Glomerular endothelial cell (primary cell): ENCODE data around the gene LATS2. TPM values are rescaled to one million over a fixed set of nuclear protein-coding genes. Genes with fewer than 3 reads are reported as not detected.

ENCODE experiments used
- DNase-seq: peaks from one replicate; pipeline ENCODE4 v3.0.0-alpha.2; 2011; ENCODE audit warnings: low read depth, low spot score; ENCODE audit errors: extremely low read depth
- total RNA-seq: library from RNA; depleted of rRNA; stranded (reverse); fragments of >200 nt; gene quantifications from 2 replicates; pipeline ENCODE4 v1.2.3, GENCODE V29; 2015

The LATS2 gene
- total RNA-seq, 1 donor from 2014 or later, result 61.3 TPM

- DNase-seq, result no peak
Observed at GRCh38 chr13:21048901-21049698, 12.3 kb downstream of the LATS2 start.

DNA sequence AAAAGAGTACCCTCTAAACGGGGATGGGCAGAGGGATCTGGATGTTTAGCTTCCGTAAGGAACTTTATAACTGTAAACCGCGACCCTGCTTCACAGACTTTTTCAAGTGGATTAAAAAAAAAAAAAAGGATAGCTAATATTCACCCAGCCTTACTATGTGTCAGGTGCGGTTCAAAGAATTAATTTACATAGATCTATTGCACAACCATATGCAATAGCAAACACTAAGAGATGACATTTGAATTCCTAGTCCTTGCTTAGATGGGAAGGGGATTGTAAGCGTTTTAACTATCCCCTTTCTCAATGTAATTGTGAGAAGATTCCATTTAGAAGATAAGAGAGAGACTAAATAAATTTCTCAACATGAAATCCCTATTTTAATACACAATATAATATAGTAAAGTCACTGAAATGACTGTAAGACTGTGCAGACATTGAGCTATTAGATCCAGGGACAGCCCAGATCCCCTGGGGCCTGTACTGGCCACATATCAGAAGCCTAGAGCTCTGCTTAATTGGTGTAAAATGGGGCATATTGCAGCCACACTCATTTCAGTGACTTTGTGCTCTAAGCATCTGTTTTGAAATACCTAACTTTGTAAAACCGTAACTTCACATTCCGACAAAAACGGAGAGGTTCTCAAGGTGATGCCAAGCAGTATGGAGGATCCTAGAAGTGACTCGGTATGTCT, 13.6 kb downstream of the LATS2 start:
- DNase-seq, result no peak

DNA sequence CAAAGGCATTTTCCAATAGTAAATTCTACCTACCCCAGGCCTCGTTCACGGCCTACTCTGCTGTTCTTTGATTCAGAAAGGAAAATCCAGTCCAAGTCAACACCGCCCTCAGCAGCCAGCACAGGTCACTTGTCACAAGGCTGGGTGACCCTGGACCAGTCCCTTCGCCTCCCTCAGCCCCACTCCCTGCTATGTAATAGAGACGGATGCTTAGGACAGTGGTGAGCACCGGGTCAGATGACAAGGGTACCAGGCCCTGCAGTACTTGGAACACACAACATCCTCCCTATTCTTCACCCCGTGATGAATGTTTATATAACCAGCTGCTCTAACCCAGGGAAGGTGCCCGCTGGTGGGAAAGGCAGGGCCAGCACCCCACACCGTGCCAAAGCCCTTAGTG, 14.3 kb downstream of the LATS2 start:
- no peak for DNase-seq

DNA sequence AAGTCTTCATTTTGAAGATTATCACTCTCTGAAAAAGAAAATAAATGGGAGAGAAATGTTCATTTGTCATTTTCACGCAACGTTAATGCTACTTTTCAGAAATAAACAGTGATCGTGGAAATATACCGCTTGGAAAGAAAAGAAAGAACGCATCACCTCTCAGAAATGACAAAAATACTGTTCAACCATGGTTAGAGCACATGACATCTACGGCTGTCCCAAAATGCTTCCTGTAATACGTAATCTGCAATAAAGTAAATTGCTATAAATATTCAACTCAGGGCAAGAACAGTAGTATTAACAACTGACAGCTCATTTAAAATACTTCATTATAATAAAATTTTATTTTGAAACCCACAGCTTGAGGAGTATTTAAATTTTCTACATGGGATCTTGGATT, 15.2 kb downstream of the LATS2 start:
- no peak for DNase-seq

GRCh38 chr13:21045100-21045499, 16.3 kb downstream of the LATS2 start:
- no peak for DNase-seq

DNA sequence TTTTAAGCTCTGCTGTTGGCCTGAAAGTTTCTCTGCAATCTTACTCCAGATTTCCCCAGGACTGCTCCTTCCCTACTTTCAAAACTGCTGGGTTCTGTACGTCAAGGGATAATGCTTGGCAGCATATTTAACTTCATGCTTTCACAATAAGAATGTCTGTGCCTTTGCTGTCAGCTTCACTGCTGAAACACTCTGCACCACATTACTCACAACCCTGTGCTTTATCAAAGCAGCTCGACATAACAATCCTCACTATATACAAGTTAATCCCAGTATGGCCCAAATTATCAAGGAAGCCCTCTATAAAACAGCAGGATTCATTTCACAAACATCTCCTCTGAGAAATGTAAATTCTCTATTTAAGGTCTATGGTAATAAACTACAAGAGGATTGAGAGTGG, 17.5 kb downstream of the LATS2 start:
- DNase-seq, result no peak

- DNase-seq, result no peak
Observed at GRCh38 chr13:21040120-21040826, 21.1 kb downstream of the LATS2 start.

- no peak for DNase-seq
Observed at GRCh38 chr13:21039097-21039800, 22.1 kb downstream of the LATS2 start.

DNA sequence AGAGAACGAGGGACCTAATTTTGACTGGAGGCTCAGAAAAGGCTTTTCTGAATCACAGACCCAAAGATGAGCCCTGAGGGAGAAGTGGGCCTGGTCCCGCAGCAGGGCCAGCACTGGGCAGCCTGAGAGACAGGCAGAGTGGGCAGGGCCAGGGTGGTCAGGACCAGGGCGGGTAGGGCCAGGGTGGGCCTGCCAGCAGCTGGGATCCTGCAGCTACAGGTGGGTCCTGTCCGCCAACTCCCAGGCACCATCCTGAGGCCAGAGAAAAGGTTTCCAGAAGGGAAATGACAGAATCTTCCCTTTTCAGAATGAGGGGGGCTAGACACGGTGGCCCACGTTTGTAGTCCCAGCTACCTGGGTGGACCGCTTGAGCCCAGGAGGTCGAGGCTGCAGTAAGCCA, 23.7 kb downstream of the LATS2 start:
- no peak for DNase-seq

DNA sequence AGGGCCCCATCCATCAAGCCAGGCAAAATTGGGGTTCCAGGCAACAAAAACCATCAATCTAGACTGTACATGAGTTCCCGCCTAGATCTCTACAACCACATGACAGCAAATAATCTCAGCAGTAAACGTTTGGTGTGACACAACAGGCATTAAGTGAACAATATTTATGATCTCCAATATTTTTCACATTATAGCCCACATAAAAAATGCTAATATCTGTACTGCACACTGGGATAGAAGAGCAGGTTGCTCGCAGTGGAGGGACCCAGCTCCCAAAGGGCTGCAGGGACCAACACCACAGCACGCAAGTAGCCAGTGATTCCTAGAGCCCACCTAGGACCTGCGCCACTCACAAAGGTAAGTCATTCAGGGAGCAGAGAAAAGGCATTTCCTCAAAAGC, 25.9 kb downstream of the LATS2 start:
- no peak for DNase-seq

GRCh38 chr13:21034603-21035191, 26.7 kb downstream of the LATS2 start:
- no peak for DNase-seq

GRCh38 chr13:21033856-21034602, 27.4 kb downstream of the LATS2 start:
- no peak for DNase-seq

DNA sequence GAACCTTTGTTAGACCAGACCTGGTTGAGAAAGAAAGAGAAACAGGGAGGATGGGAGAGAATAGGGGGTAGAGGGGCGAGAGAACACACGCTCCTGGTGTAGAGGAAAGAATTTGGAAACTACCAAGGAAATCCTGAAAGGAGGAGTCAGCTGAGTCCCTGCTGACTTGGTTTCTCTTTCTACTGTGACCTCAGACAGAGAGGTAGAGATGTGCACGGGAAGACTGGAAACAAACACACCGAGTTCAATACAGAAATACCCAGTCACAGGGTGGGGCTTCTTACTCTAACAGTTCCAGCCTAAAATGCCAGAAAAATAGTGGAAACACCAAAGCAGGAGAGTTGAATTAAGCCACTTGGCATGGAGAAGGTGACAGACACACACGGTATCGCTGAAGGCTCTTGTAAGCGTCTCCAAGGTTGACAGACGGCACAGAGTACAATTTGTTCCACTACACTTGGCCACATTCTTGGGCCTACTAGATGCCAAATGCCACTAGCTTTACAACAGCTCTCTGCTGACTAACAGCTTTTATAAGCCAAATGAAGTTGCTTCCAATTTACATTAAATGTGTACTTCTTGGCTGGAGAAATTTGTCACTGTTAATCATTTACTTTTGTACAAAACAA, 28.1 kb downstream of the LATS2 start:
- no peak for DNase-seq

DNA sequence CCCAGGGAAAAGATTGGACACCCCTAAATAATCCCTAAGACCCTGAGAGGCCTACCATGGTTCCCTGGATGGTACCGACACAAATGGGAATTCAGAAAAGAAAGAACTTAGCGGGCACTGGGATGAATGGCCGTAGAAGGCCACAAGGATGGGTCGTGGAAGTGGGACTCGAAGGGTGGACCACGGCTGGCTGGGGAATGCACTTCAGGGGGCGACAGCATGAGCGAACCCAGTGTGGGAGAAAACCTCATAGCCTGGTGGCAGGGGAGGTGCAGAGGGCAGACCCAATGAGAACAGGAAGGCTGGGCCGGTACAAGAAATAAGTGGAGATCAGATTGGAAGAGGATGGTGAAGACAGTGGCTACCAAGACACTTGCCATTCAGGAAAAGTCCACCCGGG, 28.7 kb downstream of the LATS2 start:
- DNase-seq, result no peak

GRCh38 chr13:21031594-21032275, 29.7 kb downstream of the LATS2 start:
- DNase-seq, result no peak

DNA sequence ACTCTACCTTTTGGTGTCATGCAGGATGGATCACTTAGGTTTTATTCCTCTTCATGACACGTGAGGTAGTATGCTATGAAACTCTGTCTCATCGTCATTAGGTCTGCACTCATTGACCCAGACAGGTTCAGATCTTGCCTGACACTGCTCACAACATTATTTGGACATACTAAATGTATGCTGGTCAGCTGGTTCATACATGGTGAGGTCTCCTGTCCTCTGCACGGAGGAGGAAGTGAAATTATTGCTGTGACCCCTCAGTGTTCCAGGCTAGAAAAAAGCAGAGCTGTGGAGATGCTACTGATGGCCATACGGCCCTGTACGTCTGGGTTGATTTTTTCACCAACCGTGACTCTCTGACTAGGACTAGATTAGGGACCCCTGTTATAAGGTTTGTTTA, 35.8 kb downstream of the LATS2 start:
- no peak for DNase-seq

DNA sequence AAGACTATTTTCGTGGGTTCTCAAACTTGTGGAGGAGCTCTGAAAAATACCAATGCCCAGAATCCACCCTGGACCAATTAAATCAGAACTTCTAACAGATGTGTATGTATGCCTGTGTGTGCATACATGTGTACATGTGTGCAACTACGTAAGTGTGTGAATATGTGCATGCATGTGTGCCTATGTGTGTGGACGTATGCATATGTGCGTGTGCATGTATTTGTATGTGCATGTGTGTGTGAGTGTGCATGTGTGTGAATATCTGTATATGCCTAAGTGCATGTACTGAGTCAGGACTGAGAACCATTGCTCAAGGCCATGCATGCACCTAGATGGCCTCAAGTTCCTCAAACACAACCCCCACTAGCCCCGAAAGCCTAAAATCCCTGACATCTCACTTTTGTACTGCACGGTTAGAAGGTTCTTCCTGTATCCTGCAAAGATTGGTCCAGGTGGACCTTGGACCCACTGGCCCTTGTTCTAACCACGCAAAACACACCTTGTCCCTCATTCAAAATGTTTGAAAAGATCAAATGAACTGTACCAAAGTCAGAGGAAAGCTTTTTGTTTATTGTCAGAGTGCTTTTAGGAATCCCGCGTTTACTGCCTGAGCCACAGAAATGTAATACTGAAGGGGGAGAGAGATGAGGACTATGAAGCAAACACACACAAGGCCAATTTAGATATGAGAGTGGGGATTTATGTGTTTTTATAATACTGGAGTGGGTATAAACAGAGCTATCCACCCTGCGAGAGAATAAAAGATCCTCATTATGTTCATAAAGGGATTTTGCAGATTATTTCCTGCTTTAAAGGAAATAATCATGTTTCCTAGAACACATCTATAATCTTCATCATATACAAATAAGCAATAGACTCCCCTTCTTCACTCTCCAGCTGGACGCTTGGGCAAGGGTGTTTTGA, 39.1 kb downstream of the LATS2 start:
- no peak for DNase-seq

- no peak for DNase-seq
Observed at GRCh38 chr13:21020581-21020980, 40.8 kb downstream of the LATS2 start.
